GM23338 (cell line): ENCODE results near the gene CADPS. TPM values are rescaled to one million over a fixed set of nuclear protein-coding genes. Genes with fewer than 3 reads are reported as not detected.

Source experiments
- ATAC-seq: fragments of 200-7000 bp; cut with Tn5 transposase; 3 replicates; pipeline ENCODE4 v1.9.1; 2020
- DNase-seq: peaks from one replicate; pipeline ENCODE4 v3.0.0-alpha.2; 2015; ENCODE audit warnings: low spot score
- H2AFZ ChIP-seq: fragments of 200-600 bp; sonication (generic); 2 replicates; pipeline ENCODE4 v1.8.0; 2016; ENCODE audit warnings: antibody characterized with exemption, mild to moderate bottlenecking, moderate library complexity
- H3F3A ChIP-seq: fragments of 200-600 bp; sonication (generic); replicated peaks from 2 replicates; pipeline ENCODE4 v1.8.0; 2017; ENCODE audit warnings: antibody characterized with exemption, mixed run types, low read depth
- H3K27ac ChIP-seq: fragments of 200-600 bp; sonication (generic); 2 replicates; pipeline ENCODE4 v1.6.1; 2016; ENCODE audit warnings: low read depth
- H3K27me3 ChIP-seq: fragments of 200-600 bp; sonication (generic); 2 replicates; pipeline ENCODE4 v1.8.0; 2016; ENCODE audit warnings: mild to moderate bottlenecking, mixed run types, moderate library complexity; ENCODE audit not compliant: insufficient read depth
- H3K36me3 ChIP-seq: fragments of 200-600 bp; sonication (generic); 2 replicates; pipeline ENCODE4 v1.8.0; 2016; ENCODE audit warnings: mild to moderate bottlenecking; ENCODE audit not compliant: insufficient read depth
- H3K4me1 ChIP-seq: fragments of 200-600 bp; sonication (generic); 2 replicates; pipeline ENCODE4 v1.8.0; 2016; ENCODE audit warnings: mild to moderate bottlenecking, moderate library complexity; ENCODE audit not compliant: insufficient read depth
- H3K4me2 ChIP-seq: fragments of 200-600 bp; sonication (generic); 2 replicates; pipeline ENCODE4 v1.7.1; 2017; ENCODE audit warnings: mixed run types
- H3K4me3 ChIP-seq: fragments of 200-600 bp; sonication (generic); 2 replicates; pipeline ENCODE4 v1.6.1; 2016; ENCODE audit warnings: mixed run types
- H3K79me2 ChIP-seq: fragments of 200-600 bp; sonication (generic); replicated peaks from 2 replicates; pipeline ENCODE4 v1.8.0; 2017; ENCODE audit warnings: mild to moderate bottlenecking; ENCODE audit not compliant: insufficient read depth
- H3K9me2 ChIP-seq: fragments of 200-600 bp; sonication (generic); 2 replicates; pipeline ENCODE4 v1.8.0; 2017; ENCODE audit not compliant: insufficient read depth
- H4K20me1 ChIP-seq: fragments of 200-600 bp; sonication (generic); replicated peaks from 2 replicates; pipeline ENCODE4 v1.8.0; 2017; ENCODE audit warnings: mild to moderate bottlenecking; ENCODE audit not compliant: insufficient read depth
- H3K27ac Mint-ChIP-seq: 2 replicates; pipeline ENCODE4 v1.8.0; 2020; ENCODE audit warnings: inconsistent platforms, mild to moderate bottlenecking, moderate library complexity, mixed read lengths
- H3K27me3 Mint-ChIP-seq: 3 replicates; pipeline ENCODE4 v1.8.0; 2022; ENCODE audit warnings: low read depth, mild to moderate bottlenecking, moderate library complexity, mixed read lengths, inconsistent platforms; ENCODE audit not compliant: insufficient read depth, poor library complexity
- H3K36me3 Mint-ChIP-seq: 3 replicates; pipeline ENCODE4 v1.8.0; 2021; ENCODE audit warnings: low read depth, mild to moderate bottlenecking, inconsistent platforms, moderate library complexity, mixed read lengths
- H3K4me1 Mint-ChIP-seq: 3 replicates; pipeline ENCODE4 v1.8.0; 2020; ENCODE audit warnings: mild to moderate bottlenecking, inconsistent platforms, mixed read lengths
- H3K4me3 Mint-ChIP-seq: 3 replicates; pipeline ENCODE4 v1.8.0; 2021; ENCODE audit warnings: moderate library complexity, mild to moderate bottlenecking, inconsistent platforms, mixed read lengths
- H3K9me3 Mint-ChIP-seq: 3 replicates; pipeline ENCODE4 v1.8.0; 2020; ENCODE audit warnings: moderate library complexity, mild to moderate bottlenecking, inconsistent platforms, mixed read lengths
- CREB1 ChIP-seq: fragments of 250-450 bp; sonication (Bioruptor Pico); IDR thresholded peaks from 2 replicates; pipeline ENCODE4 v1.5.0; 2020; ENCODE audit warnings: low read depth, mild to moderate bottlenecking, moderate library complexity
- CTCF ChIP-seq, 2 experiments: fragments of 200-600 bp in 1 of 2; sonication (generic) in 1 of 2; conservative IDR thresholded peaks; 2 replicates each; pipeline versions ENCODE4 v1.5.1 to v1.6.1; 2016 to 2017; ENCODE audit warnings: antibody characterized with exemption in 2 of 2, low read depth in 2 of 2, mild to moderate bottlenecking in 2 of 2, moderate library complexity in 1 of 2
- ETS1 ChIP-seq: IDR thresholded peaks from 2 replicates; pipeline ENCODE4 v1.6.1; 2016; ENCODE audit warnings: antibody characterized with exemption
- EZH2 ChIP-seq: fragments of 200-600 bp; sonication (generic); IDR thresholded peaks from one replicate; pipeline ENCODE4 v1.8.0; 2017; ENCODE audit warnings: antibody characterized with exemption, mild to moderate bottlenecking, low read depth; ENCODE audit not compliant: unreplicated experiment
- EZH2phosphoT487 ChIP-seq: fragments of 200-600 bp; sonication (generic); IDR thresholded peaks from one replicate; pipeline ENCODE4 v1.8.1; 2018; ENCODE audit warnings: antibody characterized with exemption; ENCODE audit not compliant: unreplicated experiment
- JUNB ChIP-seq: IDR thresholded peaks from one replicate; pipeline ENCODE4 v1.6.1; 2016; ENCODE audit warnings: antibody characterized with exemption; ENCODE audit not compliant: unreplicated experiment
- NANOG ChIP-seq: IDR thresholded peaks from 2 replicates; pipeline ENCODE4 v1.6.1; 2016; ENCODE audit warnings: antibody characterized with exemption, borderline replicate concordance
- POLR2AphosphoS5 ChIP-seq: IDR thresholded peaks from 2 replicates; pipeline ENCODE4 v1.6.1; 2016; ENCODE audit warnings: antibody characterized with exemption, low read depth
- REST ChIP-seq: IDR thresholded peaks from one replicate; pipeline ENCODE4 v1.6.1; 2018; ENCODE audit warnings: antibody characterized with exemption; ENCODE audit not compliant: unreplicated experiment
- STAT1 ChIP-seq: IDR thresholded peaks from one replicate; pipeline ENCODE4 v1.6.1; 2016; ENCODE audit warnings: antibody characterized with exemption; ENCODE audit not compliant: unreplicated experiment
- ZNF114 ChIP-seq: fragments of 250-450 bp; sonication (Bioruptor Pico); IDR thresholded peaks from 2 replicates; pipeline ENCODE4 v1.5.0; 2020; ENCODE audit warnings: mild to moderate bottlenecking, moderate library complexity
- ZNF331 ChIP-seq: fragments of 250-450 bp; sonication (Bioruptor Pico); IDR thresholded peaks from 2 replicates; pipeline ENCODE4 v1.5.0; 2020; ENCODE audit warnings: low read depth, mild to moderate bottlenecking, moderate library complexity
- ZNF462 ChIP-seq: fragments of 250-450 bp; sonication (Bioruptor Pico); IDR thresholded peaks from 2 replicates; pipeline ENCODE4 v1.5.0; 2020; ENCODE audit warnings: mild to moderate bottlenecking, moderate library complexity
- polyA plus RNA-seq: library from polyadenylated mRNA; unstranded; fragments of >200 nt; fragmentation: Nextera tagmentation; extraction: Ambion mirVana; gene quantifications from 2 replicates; pipeline ENCODE4 v1.2.1, GENCODE V29; 2016
- total RNA-seq: library from RNA; depleted of rRNA; stranded (reverse); fragments of >200 nt; shearing (Covaris generic); gene quantifications from 2 replicates; pipeline ENCODE4 v1.2.3, GENCODE V29; 2014

The CADPS gene
- total and polyA plus RNA-seq, 2 experiments from 2014 or later = 14.7 to 22.0 TPM

- Histone ChIP-seq H4K20me1 (no peaks in the 10 kb centered on the region), H3K4me1 (peaks cover 10% of the 10 kb centered on the region; the same call in 1 of the 2 replicates), H3K4me2 (no peak overlapping the region), H3K4me3 (no peak overlapping the region), H3K27ac (no peak overlapping the region), H2AFZ (no peak overlapping the region), H3K27me3 (no peaks in the 10 kb centered on the region), H3K36me3 (no peaks in the 10 kb centered on the region), H3K9me2 (0 out of 2 replicates have a peak, but pooled peaks cover 3% of the 10 kb centered on the region), H3F3A (no peaks in the 10 kb centered on the region), H3K79me2 (no peaks in the 10 kb centered on the region)
- H3K4me1 Mint-ChIP-seq = peaks cover 37% of the 10 kb centered on the region
- DNase-seq = no peak
- ATAC-seq = no peak
- H3K9me3 Mint-ChIP-seq = no peaks in the 10 kb centered on the region; the same call in 2 of the 3 replicates
- no peak for TF ChIP-seq ZNF114 (CRISPR knock-in tag)
- TF ChIP-seq EZH2phosphoT487 = no peak
- no peak for TF ChIP-seq JUNB
- TF ChIP-seq ETS1 = no peak
- no peak for TF ChIP-seq NANOG
- TF ChIP-seq CTCF (conservative IDR thresholded peaks at IDR 0.05; ENCODE audit: low read depth in 2 of 2) = no peak
- no peak for TF ChIP-seq STAT1
- no peak for TF ChIP-seq ZNF331 (CRISPR knock-in tag)
- TF ChIP-seq REST = no peak
- no peak for TF ChIP-seq CREB1 (CRISPR knock-in tag)
- no peak for TF ChIP-seq POLR2AphosphoS5
- TF ChIP-seq EZH2 = no peak
- TF ChIP-seq ZNF462 = no peak
- H3K36me3 Mint-ChIP-seq = no peaks in the 10 kb centered on the region
- H3K27me3 Mint-ChIP-seq = no peaks in the 10 kb centered on the region
- no peak overlapping the region for H3K27ac Mint-ChIP-seq
- no peak overlapping the region for H3K4me3 Mint-ChIP-seq
Observed at GRCh38 chr3:62722344-62722743, 152.9 kb downstream of the CADPS start.
